ENCODE results near the gene ACO1.

ACO1 gene

GRCh38 chr9:32501868-32502267 is 117.4 kb downstream of the ACO1 start:
- no peak for DNase-seq

DNA sequence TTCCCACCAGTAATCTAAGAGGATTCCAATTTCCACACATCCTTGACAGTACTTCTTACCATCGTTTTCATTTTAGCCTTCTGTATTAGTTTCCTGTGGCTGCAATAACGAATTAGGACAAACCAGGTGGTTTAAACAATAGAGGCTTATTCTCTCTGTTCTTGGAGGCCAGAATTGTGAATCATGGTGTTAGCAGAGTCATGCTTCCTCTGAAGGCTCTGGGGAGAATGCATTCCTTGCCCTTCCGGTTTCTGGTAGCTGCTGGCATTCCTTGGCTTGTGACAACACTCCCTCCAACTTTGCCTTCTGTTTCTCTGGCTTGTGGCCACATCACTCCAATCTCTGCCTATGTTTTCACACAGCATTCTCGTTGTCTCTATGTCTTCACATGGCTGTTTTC is 118.0 kb downstream of the ACO1 start:
- DNase-seq, result no peak

DNA sequence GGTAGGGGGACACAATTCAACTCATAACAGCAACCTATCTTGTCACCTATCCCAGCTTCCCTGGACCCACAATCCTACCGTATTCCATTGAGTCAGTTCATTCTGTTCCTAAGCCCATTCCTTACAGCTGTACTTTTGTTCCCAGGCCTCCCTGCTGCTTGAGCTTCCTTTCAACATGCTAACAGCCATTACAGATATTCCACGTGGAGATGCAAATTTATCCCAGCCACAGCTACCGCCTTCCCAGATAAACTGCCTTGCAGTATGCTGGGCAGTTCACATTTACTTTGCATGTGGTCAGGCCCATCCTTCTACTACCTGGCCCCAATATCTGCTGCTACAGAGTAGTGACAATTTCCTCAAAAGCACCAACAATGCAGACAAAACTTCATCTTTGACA is 118.6 kb downstream of the ACO1 start:
- DNase-seq, result no peak

Data from eye (tissue), 1 donor.